Epidermal melanocyte (primary cell): Measurements from ENCODE around the gene FLNC.

ENCODE experiments used
- DNase-seq: peaks from one replicate; pipeline ENCODE4 v3.0.0; 2011; ENCODE audit warnings: low spot score; ENCODE audit not compliant: insufficient read length

The FLNC gene

DNA sequence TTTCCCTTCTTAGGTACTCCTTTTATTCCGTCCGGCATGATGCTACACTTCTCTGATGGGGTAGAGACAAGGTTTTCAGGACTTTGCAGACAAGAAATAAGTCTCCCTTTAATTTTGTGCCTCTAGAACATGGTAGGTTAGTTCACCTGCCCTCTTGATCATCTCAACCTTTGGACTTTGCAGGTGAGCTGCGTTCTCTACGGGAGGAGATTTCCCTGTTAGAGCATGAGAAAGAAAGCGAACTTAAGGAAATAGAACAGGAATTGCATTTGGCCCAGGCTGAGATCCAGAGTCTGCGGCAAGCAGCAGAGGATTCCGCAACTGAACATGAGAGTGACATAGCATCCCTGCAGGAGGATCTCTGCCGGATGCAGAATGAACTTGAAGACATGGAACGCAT lies 29.2 kb upstream of the FLNC start:
- no peak for DNase-seq

DNA sequence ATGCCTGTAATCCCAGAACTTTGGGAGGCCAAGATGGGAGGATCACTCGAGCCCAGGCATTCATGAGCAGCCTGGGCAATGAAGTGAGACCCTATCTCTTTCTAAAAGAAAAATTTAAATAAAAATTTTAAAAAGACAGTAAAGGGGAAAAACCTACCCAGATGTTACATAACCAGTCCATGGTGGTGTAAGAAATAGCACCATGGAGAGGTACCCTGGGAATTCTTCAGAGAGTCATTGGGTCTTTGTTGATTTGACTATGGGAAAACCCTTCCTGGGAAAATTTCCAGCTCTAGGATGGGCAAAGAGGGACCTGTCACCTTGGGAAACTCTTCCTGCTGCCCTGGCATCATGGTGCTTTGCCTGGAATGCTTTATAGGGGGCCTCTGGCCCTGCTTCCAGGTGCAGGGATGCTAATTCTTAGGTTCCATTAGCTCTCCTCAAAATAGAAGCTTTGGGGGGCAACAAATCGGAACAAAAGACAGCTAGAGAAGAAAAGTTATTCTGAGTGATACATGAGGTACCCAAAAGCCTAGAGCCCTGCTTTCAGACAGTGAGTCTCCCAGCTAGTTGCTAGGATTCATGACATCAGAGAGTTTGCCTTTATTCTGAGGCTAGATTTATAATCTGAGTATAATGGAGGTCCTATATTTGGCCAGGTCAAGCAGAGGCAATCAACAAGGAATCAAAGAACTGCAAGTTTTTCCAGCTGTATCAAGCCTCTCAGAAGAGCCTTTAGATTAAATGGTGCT lies 28.4 kb upstream of the FLNC start:
- DNase-seq, result no peak

DNA sequence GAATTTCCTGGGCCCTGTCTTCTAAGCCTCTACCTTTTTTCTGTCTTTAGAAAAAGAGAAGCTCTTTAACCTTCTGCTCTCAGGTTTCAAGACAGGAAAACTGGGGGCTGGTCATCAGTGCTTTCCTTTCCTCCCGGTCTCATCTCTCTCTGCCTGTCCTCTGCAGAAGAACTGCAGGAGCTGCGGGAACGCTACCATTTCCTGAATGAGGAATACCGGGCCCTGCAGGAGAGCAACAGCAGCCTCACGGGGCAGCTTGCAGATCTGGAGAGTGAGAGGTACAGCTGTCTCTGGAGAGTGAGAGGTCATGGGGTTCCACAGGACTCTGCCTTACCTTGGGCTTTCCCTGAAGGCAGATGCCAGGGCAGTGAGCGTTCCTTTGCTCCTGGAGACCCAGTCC lies 25.7 kb upstream of the FLNC start:
- no peak for DNase-seq

GRCh38 chr7:128805225-128805624 lies 25.0 kb upstream of the FLNC start:
- DNase-seq, result no peak

- DNase-seq, result no peak
Observed at GRCh38 chr7:128807191-128807590, 23.0 kb upstream of the FLNC start.

- DNase-seq, result no peak
Observed at GRCh38 chr7:128809363-128809762, 20.8 kb upstream of the FLNC start.

DNA sequence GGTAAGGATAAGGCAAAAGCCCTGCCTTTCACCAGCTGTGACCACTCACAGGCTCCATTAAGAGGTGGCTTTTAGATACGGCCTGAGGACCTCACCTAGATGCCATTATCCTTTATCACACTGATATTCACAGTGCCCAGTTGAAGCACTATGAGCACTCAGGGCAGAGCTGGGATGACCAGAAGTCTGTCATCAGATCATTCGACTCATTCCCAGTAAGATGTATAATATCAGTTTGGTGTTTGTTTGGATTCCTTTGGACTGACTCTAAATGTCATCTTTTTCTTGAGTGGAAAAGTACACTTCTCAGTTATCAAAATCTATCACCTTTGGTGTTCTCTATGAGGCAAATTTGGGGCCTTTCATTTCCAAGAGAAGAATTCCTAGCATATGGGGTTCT lies 19.7 kb upstream of the FLNC start:
- DNase-seq, result no peak

- no peak for DNase-seq
Observed at GRCh38 chr7:128810997-128811396, 19.2 kb upstream of the FLNC start.

GRCh38 chr7:128811631-128812430 lies 18.4 kb upstream of the FLNC start:
- DNase-seq, result no peak

GRCh38 chr7:128812514-128813168 lies 17.6 kb upstream of the FLNC start:
- DNase-seq, result no peak

DNA sequence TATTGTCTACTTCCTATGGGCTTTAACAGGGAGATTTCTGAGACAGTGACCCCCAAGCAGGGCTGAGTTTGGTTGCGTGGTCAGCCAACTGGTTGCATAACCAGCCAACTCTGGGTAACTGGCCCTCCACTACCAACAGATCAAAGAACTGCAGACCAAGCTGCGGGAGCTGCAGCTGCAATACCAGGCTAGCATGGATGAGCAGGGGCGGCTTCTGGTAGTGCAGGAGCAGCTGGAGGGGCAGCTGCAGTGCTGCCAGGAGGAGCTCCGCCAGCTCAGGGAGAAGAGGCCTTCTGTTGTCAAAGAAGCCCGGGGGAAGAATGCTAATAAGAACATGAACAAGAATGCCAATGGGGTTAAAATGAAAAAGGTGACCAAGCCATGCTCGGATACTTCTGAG lies 15.7 kb upstream of the FLNC start:
- DNase-seq, result no peak

GRCh38 chr7:128815289-128815942 lies 14.8 kb upstream of the FLNC start:
- DNase-seq, result no peak

DNA sequence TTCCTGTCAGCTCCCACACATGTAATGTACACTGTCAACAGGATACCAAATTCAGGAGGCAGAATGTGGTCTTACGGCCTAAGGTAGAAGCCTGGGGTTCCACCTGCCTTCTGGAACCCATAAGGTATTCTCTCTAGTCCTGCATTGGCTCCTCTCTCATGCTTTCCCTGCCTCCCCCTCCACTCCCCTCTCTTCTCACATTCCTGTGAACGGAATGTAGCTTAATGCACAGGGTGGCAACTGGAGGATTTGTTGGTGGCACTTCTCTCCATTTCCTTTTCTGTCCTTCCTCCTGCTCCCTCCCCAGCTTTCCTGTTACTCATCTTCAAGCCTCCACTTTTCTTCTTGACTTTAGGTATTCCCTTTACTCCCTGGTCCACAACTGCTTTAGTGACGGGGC lies 11.5 kb upstream of the FLNC start:
- DNase-seq, result no peak

DNA sequence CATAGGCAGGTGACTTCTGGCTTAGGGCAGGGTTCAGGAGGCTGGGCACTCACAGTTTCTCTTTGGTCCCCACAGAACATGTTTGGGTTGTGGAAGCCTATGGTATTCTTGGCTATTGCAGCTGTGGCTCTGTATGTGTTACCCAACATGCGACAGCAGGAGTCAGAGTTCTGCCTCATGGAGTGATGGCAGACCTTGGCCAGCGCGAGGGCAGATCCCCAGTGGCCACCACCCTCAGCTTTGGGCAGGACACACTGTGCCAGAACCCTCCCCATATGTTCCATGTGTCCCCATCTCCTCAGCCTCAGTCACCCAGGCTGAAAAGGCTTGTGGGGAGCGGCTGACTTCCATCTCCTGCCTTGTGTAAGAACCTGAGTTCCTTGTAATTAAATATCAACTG lies 8.5 kb upstream of the FLNC start:
- no peak for DNase-seq

DNA sequence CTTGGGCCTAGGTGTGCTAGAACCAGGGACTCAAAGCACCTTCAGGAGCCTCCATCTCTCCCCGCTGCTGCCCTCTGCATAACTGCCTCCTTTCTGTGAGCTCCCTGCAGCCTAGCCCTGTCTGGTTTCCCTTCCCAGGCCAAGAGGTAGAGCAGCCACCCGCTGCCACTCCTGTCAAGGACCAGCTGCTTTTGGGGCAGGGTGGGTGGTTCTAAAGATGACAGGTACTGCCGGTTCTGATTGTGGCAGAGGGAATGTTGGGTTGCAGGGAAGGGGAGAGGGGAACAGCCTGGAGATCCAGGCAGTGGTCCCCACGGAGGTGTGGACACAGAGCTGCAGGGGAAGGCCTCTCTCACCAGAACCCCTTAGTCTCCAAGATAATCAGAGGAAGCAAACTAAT lies 3.7 kb upstream of the FLNC start:
- DNase-seq, result no peak

DNA sequence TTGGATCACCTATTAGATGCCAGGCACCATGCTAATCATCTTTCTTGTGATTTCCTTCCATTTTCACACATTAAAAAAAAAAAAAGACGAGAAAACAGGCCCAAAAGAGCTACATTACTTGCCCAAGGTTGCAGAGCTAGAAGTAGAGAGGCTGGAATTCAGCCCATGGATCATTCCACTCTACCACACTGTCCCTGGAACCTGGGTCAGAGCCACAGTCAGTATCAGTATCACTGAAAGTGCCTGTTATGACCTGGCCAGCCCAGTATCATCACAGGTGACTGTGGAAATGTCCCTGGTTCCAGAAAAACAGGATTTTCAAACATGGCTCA lies 3.3 kb upstream of the FLNC start:
- DNase-seq, result no peak

GRCh38 chr7:128827248-128827958 lies 2.8 kb upstream of the FLNC start:
- DNase-seq, result no peak

DNA sequence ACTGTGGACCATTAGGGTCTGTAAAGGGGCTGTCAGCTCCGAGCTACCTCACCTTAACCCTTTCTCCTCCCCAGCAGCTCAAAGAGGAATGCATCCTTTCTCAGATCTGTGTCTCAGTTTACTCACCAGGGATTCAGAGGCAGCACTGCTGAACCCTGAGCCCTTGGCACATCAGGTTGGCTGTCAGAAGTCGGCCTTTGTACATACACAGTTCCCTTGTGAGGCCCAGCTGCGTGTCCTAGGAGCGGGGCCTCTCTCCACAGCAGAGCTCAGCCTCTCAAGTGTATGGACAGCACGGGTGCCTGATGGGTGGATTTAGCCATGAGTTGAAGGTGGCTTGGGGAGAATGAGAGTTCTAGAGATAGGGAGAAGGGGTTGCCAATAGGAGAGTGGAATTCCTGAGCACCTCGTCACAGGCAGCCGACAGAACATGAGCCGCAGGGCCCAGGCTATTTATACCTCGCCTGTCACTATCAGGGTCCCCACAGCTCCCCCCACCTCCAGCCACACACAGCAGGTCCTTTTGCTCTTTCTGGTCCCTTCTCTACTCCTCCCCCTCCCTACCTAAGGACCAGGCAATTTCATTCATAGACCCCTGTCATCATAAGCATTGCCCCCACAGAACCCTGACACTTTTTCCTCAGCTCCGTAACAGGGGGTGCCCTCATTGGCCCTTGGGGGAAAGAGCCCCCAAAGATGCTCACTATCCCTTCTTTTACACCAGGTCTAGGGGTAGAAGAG lies 2.1 kb upstream of the FLNC start:
- no peak for DNase-seq

DNA sequence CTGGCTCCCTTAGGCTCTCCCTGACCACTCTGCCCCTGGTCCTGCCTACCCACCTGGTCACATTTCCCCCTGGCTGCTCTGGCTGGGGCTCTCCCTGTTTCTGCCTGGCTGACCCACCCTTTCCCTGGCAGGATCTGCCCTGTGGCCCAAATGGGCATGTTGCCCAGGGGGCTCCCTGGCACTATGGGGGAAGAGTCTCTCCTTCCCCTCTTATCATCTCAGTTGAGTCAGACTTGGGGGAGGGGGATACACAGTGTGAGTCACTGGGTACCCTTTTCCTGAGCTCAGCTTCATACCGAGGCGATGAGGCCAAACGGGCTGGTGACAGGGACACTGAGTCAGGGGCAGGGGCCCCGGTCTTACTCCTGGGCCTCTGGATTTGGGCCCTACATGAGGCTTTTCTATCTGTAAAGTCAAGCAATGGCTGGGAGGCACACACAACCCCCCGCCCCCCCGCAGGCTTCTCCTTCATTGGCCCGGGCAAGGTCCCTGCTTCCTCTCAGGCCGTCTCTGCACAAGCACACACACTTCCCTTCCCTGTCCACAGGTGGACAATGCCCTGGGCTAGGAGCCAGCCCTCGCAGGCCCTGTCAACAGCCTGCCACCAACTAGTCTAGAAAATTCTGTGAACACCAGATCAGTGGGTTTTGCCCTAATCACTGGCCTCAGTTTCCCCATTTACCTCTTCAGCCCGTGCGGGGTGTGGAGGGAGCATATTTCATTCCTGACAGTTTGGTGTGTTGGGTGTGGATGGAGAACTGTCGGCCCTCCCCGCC lies 627 bp upstream of the FLNC start:
- DNase-seq, result no peak
